Epithelial cell of proximal tubule (primary cell): ENCODE results near the gene CDK5RAP2. TPM values are rescaled to one million over a fixed set of nuclear protein-coding genes. Genes with fewer than 3 reads are reported as not detected.

Experiments used
- DNase-seq: peaks from one replicate; pipeline ENCODE4 v3.0.0-alpha.2; 2011; ENCODE audit warnings: low read depth
- H3K4me3 ChIP-seq: 2 replicates; pipeline ENCODE4 v1.5.1; 2011; ENCODE audit warnings: low read depth, mild to moderate bottlenecking, low read length
- CTCF ChIP-seq: conservative IDR thresholded peaks from 2 replicates; pipeline ENCODE4 v1.5.1; 2012; ENCODE audit warnings: low read depth, mild to moderate bottlenecking, low read length
- total RNA-seq: library from RNA; depleted of rRNA; stranded (reverse); fragments of >200 nt; gene quantifications from 2 replicates; pipeline ENCODE4 v1.2.3, GENCODE V29; 2015

Gene CDK5RAP2
- total RNA-seq, 1 donor from 2014 or later, result 38.7 TPM

DNA sequence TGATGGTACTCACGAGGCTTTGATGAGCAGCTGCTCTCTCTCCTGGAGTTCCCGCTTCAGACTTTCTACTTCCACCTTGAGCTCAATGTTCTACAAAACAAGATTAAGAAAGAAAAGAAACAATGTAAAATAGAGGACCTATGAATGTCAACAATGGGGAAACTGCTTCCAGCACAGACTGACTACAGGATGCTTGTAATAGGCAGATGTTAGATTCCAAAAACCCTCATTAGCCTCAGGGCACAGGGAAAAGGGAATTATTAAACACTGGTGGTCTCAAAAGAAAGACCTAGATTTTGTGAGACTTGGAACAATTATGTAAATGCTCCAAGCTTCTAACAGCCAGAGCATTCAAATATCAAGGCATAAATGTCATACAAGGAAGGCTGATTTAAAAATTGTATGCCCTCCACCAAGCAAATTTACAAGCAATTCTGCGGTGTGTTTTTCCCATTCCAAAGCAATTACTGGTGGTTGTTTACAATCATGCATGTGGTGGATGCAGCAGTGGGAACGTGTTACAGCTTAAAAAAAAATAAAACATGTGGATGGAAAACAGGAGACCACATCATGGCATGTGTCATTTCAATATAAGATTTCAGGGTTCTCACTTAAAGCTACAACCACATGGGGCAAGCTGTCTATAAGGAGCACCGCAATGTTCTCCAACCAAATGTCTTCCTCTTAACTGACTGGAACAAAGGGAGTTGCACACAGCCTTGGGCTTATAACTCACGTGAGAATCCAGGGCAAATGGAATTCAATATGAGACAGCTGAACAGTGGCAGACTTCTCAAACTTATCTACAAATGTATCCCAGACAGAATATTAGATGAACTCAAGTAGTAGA lies 34.0 kb downstream of the CDK5RAP2 start:
- no peak overlapping the region for H3K4me3 ChIP-seq
- DNase-seq, result no peak
- no peak for TF ChIP-seq CTCF

DNA sequence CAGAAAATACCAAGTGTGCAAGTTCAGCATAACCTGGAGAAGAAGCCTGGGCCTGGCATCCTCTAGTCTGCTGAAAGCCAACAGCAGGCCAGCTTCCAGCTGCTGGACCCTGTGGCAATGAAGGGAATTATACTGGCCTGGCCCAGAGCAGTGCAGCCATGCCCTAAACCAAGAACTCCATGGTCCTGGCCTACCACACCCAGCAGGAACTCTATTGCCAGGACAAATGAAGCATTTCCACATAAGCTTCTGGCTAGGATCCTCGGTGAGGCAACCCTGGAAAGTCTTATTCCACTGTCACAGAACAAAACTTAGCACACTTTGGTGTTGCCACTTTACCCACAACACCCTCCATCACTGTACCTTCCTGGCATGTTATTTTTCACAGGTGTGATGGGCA lies 35.5 kb downstream of the CDK5RAP2 start:
- no peak overlapping the region for H3K4me3 ChIP-seq
- DNase-seq, result no peak
- TF ChIP-seq CTCF, result no peak

GRCh38 chr9:120542701-120543490 lies 37.1 kb downstream of the CDK5RAP2 start:
- no peak for DNase-seq
- H3K4me3 ChIP-seq, result no peak overlapping the region
- no peak for TF ChIP-seq CTCF

DNA sequence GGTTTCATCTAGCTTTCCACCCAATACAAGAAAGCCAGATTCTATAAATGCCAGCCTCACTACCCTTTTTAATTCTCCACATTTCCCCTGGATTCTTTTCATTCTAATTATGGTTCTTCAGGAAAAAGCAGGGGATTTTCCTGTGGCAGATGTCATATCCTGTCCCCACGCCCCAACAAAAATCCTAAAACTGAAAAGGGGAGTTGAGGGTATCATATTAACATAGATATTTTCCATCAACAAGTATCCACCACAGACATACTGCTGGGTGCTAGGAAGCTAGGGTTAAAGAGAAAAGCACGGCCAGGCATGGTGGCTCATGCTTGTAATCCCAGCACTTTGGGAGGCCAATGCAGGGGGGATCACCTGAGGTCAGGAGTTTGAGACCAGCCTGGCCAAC lies 38.0 kb downstream of the CDK5RAP2 start:
- no peak for TF ChIP-seq CTCF
- no peak overlapping the region for H3K4me3 ChIP-seq
- DNase-seq, result no peak

DNA sequence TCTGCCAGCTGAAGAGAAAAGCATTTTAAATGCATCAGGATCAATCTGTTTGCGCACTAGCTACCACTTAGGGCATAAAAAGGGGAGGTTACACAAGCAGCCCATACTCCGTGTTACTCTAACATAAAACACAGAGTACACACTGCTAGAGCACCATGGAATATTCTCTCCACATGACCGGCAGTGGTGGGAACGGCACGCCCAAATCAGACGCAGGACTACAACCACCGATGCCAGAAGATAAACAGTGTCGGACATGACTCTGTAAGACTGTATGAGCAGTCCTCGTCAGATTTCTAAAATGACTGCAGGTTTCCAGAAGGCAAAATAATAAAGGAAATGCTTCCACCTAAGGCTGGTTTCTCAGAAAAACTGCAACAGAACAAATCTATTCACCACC lies 40.0 kb downstream of the CDK5RAP2 start:
- no peak overlapping the region for H3K4me3 ChIP-seq
- no peak for DNase-seq
- no peak for TF ChIP-seq CTCF

- TF ChIP-seq CTCF, result no peak
- no peak for DNase-seq
- H3K4me3 ChIP-seq, result no peak overlapping the region
Observed at GRCh38 chr9:120538339-120538738, 41.6 kb downstream of the CDK5RAP2 start.
